GM10248 (cell line): ENCODE results near the gene ASB5.
A peak's percentile ranks its signal among the peaks of the same experiment; 100 is the strongest.

Experiments used
- CTCF ChIA-PET: fragments of 300-600 bp; sonication (Branson Sonifier 250); formaldehyde crosslinking; extraction: SDS; loops from one replicate; lab custom pipeline; 2021; ENCODE audit warnings: antibody characterized with exemption; lab: Yijun Ruan, JAX
- POLR2A ChIA-PET: fragments of 350-650 bp; sonication (Branson Sonifier 250); formaldehyde crosslinking; extraction: SDS; loops from one replicate; lab custom pipeline; 2020; ENCODE audit warnings: antibody characterized with exemption; lab: Yijun Ruan, JAX
- DNase-seq: peaks from one replicate; pipeline ENCODE4 v3.0.0; 2012; ENCODE audit errors: extremely low spot score
- TF ChIP-seq, protein P1 (sequence below): IDR thresholded peaks from 2 replicates; pipeline ENCODE4 v1.5.1; 2012; ENCODE audit warnings: mild to moderate bottlenecking, low read depth; ENCODE audit errors: extremely low read depth, missing control alignments, control extremely low read depth

Gene ASB5

DNA sequence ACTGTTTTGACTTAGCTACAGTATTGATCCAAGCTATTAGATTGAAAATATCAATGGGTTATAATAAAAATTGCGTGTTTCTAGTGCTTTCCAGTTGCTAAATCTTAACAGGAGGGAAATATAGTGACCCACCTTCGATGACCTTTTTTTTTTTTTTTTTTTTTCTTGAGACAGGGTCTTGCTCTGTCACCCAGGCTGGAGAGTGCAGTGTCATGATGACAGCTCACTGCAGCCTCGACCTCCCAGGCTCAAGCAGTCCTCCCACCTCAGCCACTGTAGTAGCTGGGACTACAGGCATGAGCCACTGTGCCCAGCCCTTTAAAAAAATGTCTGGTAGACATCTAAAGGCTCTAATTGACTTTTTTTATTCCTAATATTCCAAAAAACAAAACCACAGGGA, 3.8 kb upstream of the ASB5 start:
- CTCF ChIA-PET: no interaction called here
- TF ChIP-seq, protein P1, sequence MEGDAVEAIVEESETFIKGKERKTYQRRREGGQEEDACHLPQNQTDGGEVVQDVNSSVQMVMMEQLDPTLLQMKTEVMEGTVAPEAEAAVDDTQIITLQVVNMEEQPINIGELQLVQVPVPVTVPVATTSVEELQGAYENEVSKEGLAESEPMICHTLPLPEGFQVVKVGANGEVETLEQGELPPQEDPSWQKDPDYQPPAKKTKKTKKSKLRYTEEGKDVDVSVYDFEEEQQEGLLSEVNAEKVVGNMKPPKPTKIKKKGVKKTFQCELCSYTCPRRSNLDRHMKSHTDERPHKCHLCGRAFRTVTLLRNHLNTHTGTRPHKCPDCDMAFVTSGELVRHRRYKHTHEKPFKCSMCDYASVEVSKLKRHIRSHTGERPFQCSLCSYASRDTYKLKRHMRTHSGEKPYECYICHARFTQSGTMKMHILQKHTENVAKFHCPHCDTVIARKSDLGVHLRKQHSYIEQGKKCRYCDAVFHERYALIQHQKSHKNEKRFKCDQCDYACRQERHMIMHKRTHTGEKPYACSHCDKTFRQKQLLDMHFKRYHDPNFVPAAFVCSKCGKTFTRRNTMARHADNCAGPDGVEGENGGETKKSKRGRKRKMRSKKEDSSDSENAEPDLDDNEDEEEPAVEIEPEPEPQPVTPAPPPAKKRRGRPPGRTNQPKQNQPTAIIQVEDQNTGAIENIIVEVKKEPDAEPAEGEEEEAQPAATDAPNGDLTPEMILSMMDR: no peak
- no peak for DNase-seq
- POLR2A ChIA-PET: no interaction called here

DNA sequence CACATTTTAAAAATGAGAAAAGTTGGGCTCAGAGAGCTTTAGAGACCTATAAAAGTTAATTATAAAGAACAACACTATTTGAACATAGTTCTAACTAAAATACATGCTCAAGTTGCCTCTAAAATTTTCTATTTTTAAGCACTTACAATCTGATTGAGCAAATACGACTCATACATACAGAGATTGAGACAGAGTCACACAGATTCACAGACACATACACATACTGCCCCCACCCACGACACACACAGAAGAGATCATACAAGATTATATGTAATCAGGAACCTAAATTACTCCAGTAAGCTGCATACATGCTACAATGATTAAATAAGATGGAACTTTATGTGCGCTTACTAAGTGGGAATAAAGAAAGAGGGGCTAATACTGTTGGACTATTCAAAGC, 2.7 kb upstream of the ASB5 start:
- DNase-seq: no peak
- POLR2A ChIA-PET: no interaction called here
- CTCF ChIA-PET: interaction anchor here (0.8 kb wide), 1 partner anchor 22 kb away, joined by 3 read pairs; no protein-coding TSS in a partner anchor
- TF ChIP-seq, protein P1: no peak

DNA sequence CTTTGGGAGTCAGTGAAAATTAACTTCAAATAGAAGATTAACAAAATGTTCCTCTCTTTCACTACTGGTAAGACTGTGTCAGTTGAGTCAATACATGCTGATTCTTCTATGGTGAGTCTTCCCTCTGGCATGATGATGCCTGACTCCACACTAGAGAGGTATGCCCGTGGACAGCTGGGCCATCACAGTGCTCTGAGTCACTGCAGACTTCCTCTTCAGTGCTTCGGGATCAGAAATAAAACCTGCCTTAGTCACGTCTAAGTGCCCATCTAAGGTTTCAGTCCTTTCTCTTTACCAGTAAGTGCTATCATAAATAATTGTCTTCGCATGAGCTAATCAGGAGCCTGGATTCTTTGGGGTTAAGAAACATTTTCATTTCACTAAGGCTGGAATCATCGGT, 1.6 kb upstream of the ASB5 start:
- POLR2A ChIA-PET: no interaction called here
- DNase-seq: no peak
- TF ChIP-seq, protein P1: no peak
- CTCF ChIA-PET: interaction anchor here (0.9 kb wide), 1 partner anchor 11 kb away, joined by 3 read pairs; no protein-coding TSS in a partner anchor

DNA sequence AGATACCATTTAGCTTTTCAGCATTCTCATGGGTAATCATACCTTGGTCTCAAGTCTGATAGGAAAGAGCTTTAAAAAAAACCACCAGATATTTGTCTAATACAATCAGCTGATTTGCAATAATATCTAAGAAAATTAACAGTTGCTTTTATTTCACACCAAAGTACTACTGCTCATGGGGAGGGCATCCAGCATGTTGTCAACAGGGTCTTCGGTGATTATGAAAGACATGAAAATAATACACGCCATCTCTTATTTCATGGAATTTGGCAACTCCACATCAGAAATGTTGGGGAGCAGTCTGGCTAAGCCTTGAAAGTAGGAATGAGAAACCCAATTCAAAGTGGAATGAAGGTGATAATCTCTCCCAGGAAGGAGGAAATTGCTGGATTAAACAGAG, 3.0 kb downstream of the ASB5 start:
- POLR2A ChIA-PET: no interaction called here
- DNase-seq: no peak
- CTCF ChIA-PET: interaction anchor here (0.7 to 1.8 kb wide), 3 partner anchors 9 to 11 kb away, joined by 3 to 6 read pairs (median 5); no protein-coding TSS in a partner anchor
- TF ChIP-seq, protein P1: no peak

DNA sequence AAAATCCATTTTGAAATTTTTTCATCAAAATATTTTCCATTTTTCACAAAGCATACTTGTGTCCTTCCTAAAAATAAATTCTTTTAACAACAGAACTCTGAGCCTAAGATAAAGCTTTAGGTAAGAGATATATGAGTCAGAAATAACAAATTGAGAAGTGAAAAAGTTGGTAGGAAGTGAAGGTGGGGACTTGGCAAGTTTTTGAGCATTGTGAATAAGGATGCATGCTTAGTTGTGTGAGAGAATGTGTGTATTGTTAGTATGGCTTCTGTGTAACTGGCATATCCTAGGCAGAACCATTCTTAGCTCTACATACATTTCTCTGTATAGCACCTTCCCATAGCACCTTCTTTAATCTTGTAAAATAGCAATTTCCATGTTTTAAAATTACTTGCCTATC, 6.8 kb downstream of the ASB5 start:
- CTCF ChIA-PET: no interaction called here

DNA sequence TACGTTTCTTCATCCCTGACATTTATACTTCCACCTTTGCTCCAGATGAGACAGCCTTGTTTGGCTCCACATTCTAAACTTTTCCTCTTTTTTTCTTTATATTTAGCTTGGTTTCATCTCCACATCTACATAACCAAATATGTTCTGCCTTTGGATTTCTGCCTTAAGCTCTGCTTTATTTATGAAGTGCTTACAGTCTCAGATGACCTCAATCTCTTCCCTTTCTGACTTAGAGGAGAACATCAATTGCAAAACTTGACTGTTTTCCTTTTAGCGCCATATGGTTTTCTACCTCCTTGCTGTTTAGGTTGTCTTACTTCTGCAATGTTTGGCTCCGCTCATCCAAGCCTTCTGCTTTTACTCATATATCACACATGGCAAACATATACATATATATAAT, 7.5 kb downstream of the ASB5 start:
- ChIA-PET CTCF (no interaction called here), POLR2A (no interaction called here)
- TF ChIP-seq, protein P1: no peak
- no peak for DNase-seq

More for the DNA sequence above, 6.8 kb downstream of the ASB5 start:
- peak; percentile 8 for DNase-seq
- TF ChIP-seq, protein P1: no peak
- POLR2A ChIA-PET: no interaction called here
